K562 (cell line): Measurements from ENCODE around the gene CCDC171. TPM values are rescaled to one million over a fixed set of nuclear protein-coding genes. Genes with fewer than 3 reads are reported as not detected.

Source experiments
- ATAC-seq: fragments of 200-7000 bp; cut with Tn5 transposase; 3 replicates; pipeline ENCODE4 v1.9.1; 2020; ENCODE audit warnings: moderate library complexity
- BruUV-seq: library from RNA; stranded (reverse); fragments of 400-500 nt; replicated peaks from 2 replicates; lab custom pipeline; 2021; lab: Mats Ljungman, UMichigan
- CTCF ChIA-PET: fragments of 300-600 bp; formaldehyde crosslinking; extraction: SDS; loops from one replicate; lab custom pipeline; 2021; ENCODE audit warnings: low intra/inter-chr PET ratio; lab: Yijun Ruan, JAX
- POLR2A ChIA-PET: fragments of 300-600, 350-650 bp; sonication (Branson Sonifier 250); formaldehyde crosslinking; extraction: SDS; loops from one replicate; lab custom pipeline; 2021; ENCODE audit warnings: antibody characterized with exemption, inconsistent platforms; lab: Yijun Ruan, JAX
- DNase-seq, 4 experiments: peaks; one replicate each; pipeline versions ENCODE4 v3.0.0 to v3.0.0-alpha.2; 2011 to 2018; ENCODE audit warnings: low spot score in 3 of 4, mixed read lengths in 3 of 4; ENCODE audit errors: extremely low read depth in 1 of 4
- FAIRE-seq: peaks from 2 replicates; lab custom pipeline; 2011; peaks lifted over from hg19 to GRCh38; lab: Jason Lieb, UNC
- H2AFZ ChIP-seq: 2 replicates; pipeline ENCODE4 v1.6.0; 2011; ENCODE audit warnings: low read depth, low read length, control low read depth, inconsistent platforms
- H3K27ac ChIP-seq: fragments of 200-600 bp; 3 replicates; pipeline ENCODE4 v1.8.0; 2011; ENCODE audit warnings: low read depth, mild to moderate bottlenecking, control low read depth, inconsistent platforms, low read length, moderate library complexity, mixed read lengths; ENCODE audit errors: extremely low read depth
- H3K27me3 ChIP-seq, 2 experiments: fragments of 300-600 bp in 1 of 2; 2 replicates in 1 of 2; 3 replicates in 1 of 2; pipeline versions ENCODE4 v1.6.0 to v1.8.0; 2011; ENCODE audit warnings: inconsistent platforms in 2 of 2, low read length in 2 of 2, mild to moderate bottlenecking in 1 of 2, mixed read lengths in 1 of 2, moderate library complexity in 1 of 2; ENCODE audit not compliant: control insufficient read depth in 2 of 2, insufficient read depth in 2 of 2
- H3K36me3 ChIP-seq: fragments of 300-600 bp; 3 replicates; pipeline ENCODE4 v1.8.0; 2011; ENCODE audit warnings: mild to moderate bottlenecking, low read length, inconsistent platforms; ENCODE audit not compliant: control insufficient read depth, insufficient read depth
- H3K4me1 ChIP-seq, 2 experiments: fragments of 200-600 bp in 1 of 2; replicated peaks in 1 of 2; 2 replicates in 1 of 2; 3 replicates in 1 of 2; pipeline versions ENCODE4 v1.5.1 to v1.8.0; 2011; ENCODE audit warnings: inconsistent platforms in 2 of 2, low read length in 2 of 2, mild to moderate bottlenecking in 1 of 2, mixed read lengths in 1 of 2, moderate library complexity in 1 of 2; ENCODE audit not compliant: control insufficient read depth in 2 of 2, insufficient read depth in 2 of 2
- H3K4me2 ChIP-seq: 2 replicates; pipeline ENCODE4 v1.6.1; 2011; ENCODE audit warnings: low read length, control low read depth, inconsistent platforms, mixed read lengths; ENCODE audit not compliant: insufficient read depth
- H3K4me3 ChIP-seq: fragments of 200-600 bp; sonication (generic), shearing (Covaris generic); 2 replicates; pipeline ENCODE4 v1.5.1; 2016; ENCODE audit warnings: control low read depth, inconsistent platforms
- H3K79me2 ChIP-seq: fragments of 200-600 bp; 3 replicates; pipeline ENCODE4 v1.8.0; 2011; ENCODE audit warnings: low read length, inconsistent platforms; ENCODE audit not compliant: control insufficient read depth, insufficient read depth
- H3K9ac ChIP-seq, 2 experiments: 2 replicates each; pipeline versions ENCODE4 v1.6.0 to v1.6.1; 2011; ENCODE audit warnings: low read depth in 2 of 2, low read length in 2 of 2, control low read depth in 1 of 2, inconsistent platforms in 1 of 2, mild to moderate bottlenecking in 1 of 2, mixed read lengths in 1 of 2; ENCODE audit not compliant: insufficient read depth in 1 of 2
- H3K9me1 ChIP-seq: one replicate; pipeline ENCODE4 v1.6.0; 2011; ENCODE audit warnings: inconsistent platforms, mild to moderate bottlenecking, low read length, moderate library complexity; ENCODE audit not compliant: control insufficient read depth, insufficient read depth
- H3K9me3 ChIP-seq: replicated peaks from 2 replicates; pipeline ENCODE4 v1.5.1; 2011; ENCODE audit warnings: low read depth, low read length, inconsistent platforms; ENCODE audit not compliant: control insufficient read depth, insufficient read depth
- H4K20me1 ChIP-seq: replicated peaks from 2 replicates; pipeline ENCODE4 v1.6.1; 2011; ENCODE audit warnings: low read length, inconsistent platforms, mixed read lengths; ENCODE audit not compliant: control insufficient read depth, insufficient read depth
- MAFK ChIP-seq: IDR thresholded peaks from 2 replicates; pipeline ENCODE4 v1.6.1; 2011; ENCODE audit warnings: low read length, improper control_type of control experiment
- RREB1 ChIP-seq: fragments of 250-450 bp; sonication (Bioruptor Pico); IDR thresholded peaks from 2 replicates; pipeline ENCODE4 v1.4.0; 2020
- SREBF1 ChIP-seq: fragments of 150-350 bp; IDR thresholded peaks from 2 replicates; pipeline ENCODE4 v1.6.1; 2014; ENCODE audit warnings: antibody characterized with exemption, low read depth, low read length, borderline replicate concordance
- ZNF324 ChIP-seq: fragments of 250-450 bp; sonication (Bioruptor Pico); IDR thresholded peaks from 2 replicates; pipeline ENCODE4 v1.4.0; 2020; ENCODE audit warnings: mild to moderate bottlenecking
- in situ Hi-C: fragments of 300-500 bp; cut with MboI; formaldehyde crosslinking; loops from 4 replicates; pipeline ENCODE4 v1.15.0; 2018; ENCODE audit warnings: inconsistent platforms, mixed read lengths
- intact Hi-C: fragments of 100-400 bp; cut with micrococcal nuclease; formaldehyde crosslinking; loops from 2 replicates; pipeline ENCODE4 v1.14.2; 2022
- polyA plus RNA-seq, 8 experiments: library from polyadenylated mRNA; depleted of rRNA in 4 of 8; stranded (reverse) in 5 of 8; unstranded in 3 of 8; fragments of >200 nt; fragmentation: Nextera tagmentation in 2 of 8; fragmentation: Illumina TruSeq in 1 of 8; extraction: Ambion mirVana in 2 of 8; extraction: Trizol in 1 of 8; gene quantifications; 2 replicates each; pipeline versions ENCODE4 v1.2.1 to v1.2.3, GENCODE V29; 2011 to 2014; ENCODE audit warnings: inconsistent platforms in 1 of 8, missing spikeins in 1 of 8
- total RNA-seq, 7 experiments: library from RNA; depleted of rRNA in 6 of 7; stranded (reverse); fragments of >200 nt in 6 of 7; fragmentation: Illumina TruSeq in 2 of 7; extraction: Trizol in 2 of 7; gene quantifications; 2 replicates each; pipeline versions ENCODE4 v1.2.1 to v1.2.3, GENCODE V29; 2011 to 2021; ENCODE audit warnings: low replicate concordance in 1 of 7

CCDC171 gene
- total and polyA plus RNA-seq, 9 of the 15 experiments (the other 6 are each of a cell fraction or from before 2014, with no cell fraction given), result 0.08 to 3.8 (median 0.27) TPM

GRCh38 chr9:15915711-15916110, 362.9 kb downstream of the CCDC171 start:
- DNase-seq (no peak), ATAC-seq (no peak), FAIRE-seq (no peak)
- BruUV-seq, result no TSS peak
- H2AFZ ChIP-seq, result no peak overlapping the region
- H3K9me1 ChIP-seq, result no peaks in the 10 kb centered on the region
- no peak overlapping the region for H3K27ac ChIP-seq
- H3K27me3 ChIP-seq, result no peaks in the 10 kb centered on the region
- in situ Hi-C loops (no loop called here), intact Hi-C loops (no loop called here)
- CTCF ChIA-PET, result no interaction called here
- POLR2A ChIA-PET, result no interaction called here
- H3K4me2 ChIP-seq, result no peak overlapping the region
- no peak for TF ChIP-seq MAFK
- TF ChIP-seq ZNF324, result peak; percentile 81
- TF ChIP-seq SREBF1, result no peak
- no peak for TF ChIP-seq RREB1 (CRISPR knock-in tag)
- no peaks in the 10 kb centered on the region for H4K20me1 ChIP-seq
- no peaks in the 10 kb centered on the region for H3K36me3 ChIP-seq
- H3K9me3 ChIP-seq, result no peaks in the 10 kb centered on the region
- H3K9ac ChIP-seq, result no peak overlapping the region
- no peaks in the 10 kb centered on the region for H3K4me1 ChIP-seq
- H3K79me2 ChIP-seq, result no peaks in the 10 kb centered on the region
- no peak overlapping the region for H3K4me3 ChIP-seq
